GM19238 (cell line): Measurements from ENCODE around the gene TMEM255B.
"Not testable (repeated sequence)": the region's sequence is repeated elsewhere in the genome, so short reads cannot be mapped to it uniquely, and the experiment has no call there.

Experiments
- DNase-seq: peaks from one replicate; pipeline ENCODE4 v3.0.0; 2011; ENCODE audit warnings: low spot score; ENCODE audit not compliant: insufficient read length

TMEM255B gene

GRCh38 chr13:113734099-113734825, 24.8 kb upstream of the TMEM255B start:
- no peak for DNase-seq

GRCh38 chr13:113734826-113735125, 24.2 kb upstream of the TMEM255B start:
- no peak for DNase-seq

- DNase-seq = no peak
These were observed 23.8 kb upstream of the TMEM255B start for GRCh38 chr13:113735194-113735593.

GRCh38 chr13:113735750-113736149, 23.3 kb upstream of the TMEM255B start:
- DNase-seq = no peak

- no peak for DNase-seq
These were observed 22.7 kb upstream of the TMEM255B start for GRCh38 chr13:113736258-113736731.

GRCh38 chr13:113737803-113738202, 21.2 kb upstream of the TMEM255B start:
- no peak for DNase-seq

- DNase-seq = no peak
These were observed 19.3 kb upstream of the TMEM255B start for GRCh38 chr13:113739527-113740285.

GRCh38 chr13:113740286-113740556, 18.8 kb upstream of the TMEM255B start:
- no peak for DNase-seq

- no peak for DNase-seq
These were observed 18.4 kb upstream of the TMEM255B start for GRCh38 chr13:113740661-113741060.

- no peak for DNase-seq
These were observed 17.8 kb upstream of the TMEM255B start for GRCh38 chr13:113741191-113741668.

- DNase-seq = no peak
These were observed 17.0 kb upstream of the TMEM255B start for GRCh38 chr13:113742000-113742441.

GRCh38 chr13:113742445-113743120, 16.4 kb upstream of the TMEM255B start:
- DNase-seq = no peak

GRCh38 chr13:113743366-113744195, 15.4 kb upstream of the TMEM255B start:
- no peak for DNase-seq

- DNase-seq = no peak
These were observed 14.6 kb upstream of the TMEM255B start for GRCh38 chr13:113744197-113745000.

- no peak for DNase-seq
These were observed 14.0 kb upstream of the TMEM255B start for GRCh38 chr13:113745059-113745458.

GRCh38 chr13:113745500-113746142, 13.4 kb upstream of the TMEM255B start:
- not testable (repeated sequence) for DNase-seq

- no peak for DNase-seq
These were observed 12.9 kb upstream of the TMEM255B start for GRCh38 chr13:113746143-113746525.

GRCh38 chr13:113746671-113747070, 12.4 kb upstream of the TMEM255B start:
- no peak for DNase-seq

- no peak for DNase-seq
These were observed 11.7 kb upstream of the TMEM255B start for GRCh38 chr13:113747291-113747833.
